A549 (cell line): ENCODE data around the gene AQP4. TPM values are rescaled to one million over a fixed set of nuclear protein-coding genes. Genes with fewer than 3 reads are reported as not detected.

Experiments
- ATAC-seq, 2 experiments: fragments of 200-7000 bp in 1 of 2; fragments of >200 bp in 1 of 2; cut with Nextera tagmentation in 1 of 2; cut with Tn5 transposase in 1 of 2; 3 replicates each; pipeline versions ENCODE4 v1.8.0 to v1.9.1; 2018 to 2020; ENCODE audit warnings: mild to moderate bottlenecking in 1 of 2, moderate library complexity in 1 of 2
- CTCF ChIA-PET: fragments of 300-600 bp; sonication (Branson Sonifier 250); formaldehyde crosslinking; extraction: SDS; loops from one replicate; lab custom pipeline; 2021; ENCODE audit warnings: antibody characterized with exemption, inconsistent platforms; lab: Yijun Ruan, JAX
- POLR2A ChIA-PET: fragments of 350-600 bp; formaldehyde crosslinking; extraction: SDS; loops from one replicate; lab custom pipeline; 2021; ENCODE audit warnings: antibody characterized with exemption, inconsistent platforms; lab: Yijun Ruan, JAX
- DNase-seq, 2 experiments: peaks; one replicate each; pipeline versions ENCODE4 v3.0.0 to v3.0.0-alpha.2; 2011 to 2016; ENCODE audit warnings: low read depth in 1 of 2, low spot score in 1 of 2
- FAIRE-seq: peaks from 2 replicates; lab custom pipeline; 2011; peaks lifted over from hg19 to GRCh38; lab: Jason Lieb, UNC
- H3K27ac ChIP-seq, 2 experiments: fragments of >200 bp; sonication (Bioruptor Twin); formaldehyde crosslinking; 3 replicates each; pipeline ENCODE4 v1.5.1; 2016 to 2017
- H3K4me1 ChIP-seq: fragments of >200 bp; sonication (Bioruptor Twin); formaldehyde crosslinking; 3 replicates; pipeline ENCODE4 v1.6.1; 2016
- H3K4me2 ChIP-seq: fragments of >200 bp; sonication (Bioruptor Twin); formaldehyde crosslinking; 3 replicates; pipeline ENCODE4 v1.6.1; 2016
- H3K4me3 ChIP-seq: fragments of >200 bp; sonication (Bioruptor Twin); formaldehyde crosslinking; 3 replicates; pipeline ENCODE4 v1.5.1; 2016
- H3K9me3 ChIP-seq: fragments of >200 bp; sonication (Bioruptor Twin); formaldehyde crosslinking; 3 replicates; pipeline ENCODE4 v1.6.1; 2016
- ATOH8 ChIP-seq: fragments of 250-450 bp; sonication (Bioruptor Pico); IDR thresholded peaks from 2 replicates; pipeline ENCODE4 v1.5.0; 2020; ENCODE audit warnings: low read depth, mild to moderate bottlenecking, moderate library complexity
- CBX2 ChIP-seq: fragments of 200-600 bp; sonication (generic); IDR thresholded peaks from 2 replicates; pipeline ENCODE4 v1.6.1; 2016; ENCODE audit warnings: low read depth, mild to moderate bottlenecking, borderline replicate concordance
- CEBPB ChIP-seq, 2 experiments: fragments of >200 bp in 1 of 2; sonication (Bioruptor Twin) in 1 of 2; formaldehyde crosslinking in 1 of 2; IDR thresholded peaks; 2 replicates each; pipeline ENCODE4 v1.6.1; 2012 to 2016
- CTCF ChIP-seq: fragments of >200 bp; sonication (Bioruptor Twin); formaldehyde crosslinking; IDR thresholded peaks from 3 replicates; pipeline ENCODE4 v1.5.1; 2016
- E2F6 ChIP-seq: IDR thresholded peaks from 2 replicates; pipeline ENCODE4 v1.6.1; 2012; ENCODE audit warnings: low read depth, borderline replicate concordance
- EHF ChIP-seq: fragments of 250-450 bp; sonication (Bioruptor Pico); IDR thresholded peaks from 2 replicates; pipeline ENCODE4 v1.5.0; 2020; ENCODE audit warnings: mild to moderate bottlenecking
- EHMT2 ChIP-seq: fragments of 200-600 bp; sonication (generic); IDR thresholded peaks from 2 replicates; pipeline ENCODE4 v1.6.1; 2016; ENCODE audit warnings: antibody characterized with exemption, low read depth, mild to moderate bottlenecking, moderate library complexity
- FOSB ChIP-seq: fragments of 250-450 bp; sonication (Bioruptor Pico); IDR thresholded peaks from 2 replicates; pipeline ENCODE4 v1.5.0; 2020; ENCODE audit warnings: mild to moderate bottlenecking, moderate library complexity
- FOXS1 ChIP-seq: fragments of 250-450 bp; sonication (Bioruptor Pico); IDR thresholded peaks from 2 replicates; pipeline ENCODE4 v1.5.0; 2020; ENCODE audit warnings: mild to moderate bottlenecking, moderate library complexity
- GATA3 ChIP-seq: IDR thresholded peaks from 2 replicates; pipeline ENCODE4 v1.6.1; 2012; ENCODE audit warnings: borderline replicate concordance
- HEYL ChIP-seq: fragments of 250-450 bp; sonication (Bioruptor Pico); IDR thresholded peaks from 2 replicates; pipeline ENCODE4 v1.8.0; 2021; ENCODE audit warnings: mild to moderate bottlenecking, moderate library complexity
- JUN ChIP-seq, 2 experiments: fragments of >200 bp; sonication (Bioruptor Twin); formaldehyde crosslinking; IDR thresholded peaks; 2 replicates in 1 of 2; 3 replicates in 1 of 2; pipeline ENCODE4 v1.6.1; 2016 to 2017
- JUNB ChIP-seq: fragments of >200 bp; sonication (Bioruptor Twin); formaldehyde crosslinking; IDR thresholded peaks from 2 replicates; pipeline ENCODE4 v1.6.1; 2016
- KDM5A ChIP-seq: fragments of 200-600 bp; sonication (generic); IDR thresholded peaks from 2 replicates; pipeline ENCODE4 v1.6.1; 2016; ENCODE audit warnings: antibody characterized with exemption, mild to moderate bottlenecking
- NFE2L2 ChIP-seq: fragments of 150-350 bp; conservative IDR thresholded peaks from 2 replicates; pipeline ENCODE4 v1.6.1; 2014; ENCODE audit warnings: low read length
- NPAS2 ChIP-seq: fragments of 250-450 bp; sonication (Bioruptor Pico); IDR thresholded peaks from 2 replicates; pipeline ENCODE4 v1.8.0; 2022; ENCODE audit warnings: mild to moderate bottlenecking, moderate library complexity, borderline replicate concordance
- NR3C1 ChIP-seq: fragments of >200 bp; sonication (Bioruptor Twin); formaldehyde crosslinking; IDR thresholded peaks from 3 replicates; pipeline ENCODE4 v1.6.1; 2017
- PBX3 ChIP-seq: IDR thresholded peaks from 2 replicates; pipeline ENCODE4 v1.6.1; 2012
- RCOR1 ChIP-seq: fragments of 150-350 bp; IDR thresholded peaks from 2 replicates; pipeline ENCODE4 v1.6.1; 2014; ENCODE audit warnings: antibody characterized with exemption, low read length, low read depth
- RFX5 ChIP-seq: fragments of 450-650 bp; IDR thresholded peaks from 2 replicates; pipeline ENCODE4 v1.7.1; 2014; ENCODE audit warnings: antibody characterized with exemption, mild to moderate bottlenecking, moderate library complexity
- RNF2 ChIP-seq: fragments of 200-600 bp; sonication (generic); IDR thresholded peaks from 2 replicates; pipeline ENCODE4 v1.6.1; 2016; ENCODE audit warnings: low read depth, mild to moderate bottlenecking, antibody characterized with exemption, moderate library complexity, borderline replicate concordance
- SMC3 ChIP-seq: fragments of >200 bp; sonication (Bioruptor Twin); formaldehyde crosslinking; IDR thresholded peaks from 3 replicates; pipeline ENCODE4 v1.6.1; 2018; ENCODE audit warnings: inconsistent platforms
- SREBF2 ChIP-seq: fragments of 450-650 bp; IDR thresholded peaks from 2 replicates; pipeline ENCODE4 v1.6.1; 2014; ENCODE audit warnings: mild to moderate bottlenecking, moderate library complexity
- USF2 ChIP-seq: fragments of 450-650 bp; IDR thresholded peaks from 2 replicates; pipeline ENCODE4 v1.6.1; 2014; ENCODE audit warnings: antibody characterized with exemption
- ZNF302 ChIP-seq: fragments of 250-450 bp; sonication (Bioruptor Pico); IDR thresholded peaks from 2 replicates; pipeline ENCODE4 v1.9.0; 2021; ENCODE audit warnings: inconsistent platforms, mild to moderate bottlenecking, moderate library complexity
- WGBS: methylation state at CpG from one replicate; pipeline ENCODE4 v1.1.6; 2017; ENCODE audit errors: missing lambda C conversion rate; 5-methylcytosine and 5-hydroxymethylcytosine counted together
- polyA plus RNA-seq, 4 experiments: library from polyadenylated mRNA; depleted of rRNA in 3 of 4; stranded (reverse); fragments of >200 nt; fragmentation: RNase III in 1 of 4; extraction: RNeasy Plus Mini Kit Qiagen cat#74134 plus additional on column Dnase treatment in 1 of 4; gene quantifications; 2 replicates in 3 of 4; 3 replicates in 1 of 4; pipeline ENCODE4 v1.2.3, GENCODE V29; 2011 to 2017

Gene AQP4
- polyA plus RNA-seq, 2 of the 4 experiments (the other 2 are of a cell fraction) = 0.08 TPM; not detected in 1

- ATAC-seq (no peak), DNase-seq (no peak), FAIRE-seq (no peak)
- no peak overlapping the region for H3K27ac ChIP-seq
- TF ChIP-seq E2F6 = no peak
- TF ChIP-seq RNF2 = no peak
- no peak for TF ChIP-seq CTCF
- no peaks in the 10 kb centered on the region for H3K4me1 ChIP-seq
- H3K4me2 ChIP-seq = no peak overlapping the region
- WGBS = 70% methylated on average over 1 of the region's 1 CpG
- ChIA-PET CTCF (no interaction called here), POLR2A (no interaction called here)
- 0 out of 3 replicates have a peak, but pooled peaks cover 3% of the 10 kb centered on the region for H3K9me3 ChIP-seq
- H3K4me3 ChIP-seq = no peak overlapping the region
Observed at GRCh38 chr18:26843760-26844159, 21.7 kb downstream of the AQP4 start.

GRCh38 chr18:26840965-26841364, 24.5 kb downstream of the AQP4 start:
- Histone ChIP-seq H3K27ac (no peak overlapping the region), H3K4me2 (no peak overlapping the region), H3K4me3 (no peak overlapping the region), H3K9me3 (0 out of 3 replicates have a peak, but pooled peaks cover 3% of the 10 kb centered on the region), H3K4me1 (no peaks in the 10 kb centered on the region)
- ChIA-PET CTCF (no interaction called here), POLR2A (no interaction called here)
- DNase-seq (no peak), FAIRE-seq (no peak), ATAC-seq (no peak)
- 47% methylated on average over 5 of the region's 5 CpGs for WGBS
- TF ChIP-seq SMC3 (no peak), NPAS2 (CRISPR knock-in tag) (no peak), PBX3 (no peak), EHF (CRISPR knock-in tag) (no peak), FOSB (CRISPR knock-in tag) (no peak), JUNB (no peak), KDM5A (no peak), ZNF302 (CRISPR knock-in tag) (no peak), HEYL (CRISPR knock-in tag) (no peak), GATA3 (no peak), JUN (IDR thresholded peaks at IDR 0.05) (no peak), NR3C1 (no peak), ATOH8 (CRISPR knock-in tag) (no peak), USF2 (no peak), CBX2 (no peak), RCOR1 (no peak)

GRCh38 chr18:26839609-26840008, 25.9 kb downstream of the AQP4 start:
- FAIRE-seq = no peak
- ChIA-PET POLR2A (no interaction called here), CTCF (no interaction called here)
- Histone ChIP-seq H3K27ac (no peak overlapping the region), H3K4me2 (no peak overlapping the region), H3K9me3 (0 out of 3 replicates have a peak, but pooled peaks cover 3% of the 10 kb centered on the region), H3K4me1 (no peaks in the 10 kb centered on the region), H3K4me3 (no peak overlapping the region)
- ATAC-seq = no peak
- TF ChIP-seq PBX3 (no peak), SREBF2 (no peak), RFX5 (no peak), KDM5A (no peak), EHMT2 (no peak), NFE2L2 (no peak), FOSB (CRISPR knock-in tag) (no peak), CEBPB (IDR thresholded peaks at IDR 0.05) (no peak), FOXS1 (CRISPR knock-in tag) (no peak)
- no peak for DNase-seq
- WGBS = 50% methylated on average over 2 of the region's 2 CpGs
